AG04449 (cell line): ENCODE measurements around the gene PCBP1.
A peak's percentile ranks its signal among the peaks of the same experiment; 100 is the strongest.

ENCODE experiments used
- CTCF ChIA-PET: fragments of 350-600 bp; formaldehyde crosslinking; extraction: SDS; loops from one replicate; lab custom pipeline; 2021; ENCODE audit warnings: antibody characterized with exemption; lab: Yijun Ruan, JAX
- POLR2A ChIA-PET: fragments of 400-600, 350-600 bp; formaldehyde crosslinking; extraction: SDS; loops from one replicate; lab custom pipeline; 2020; ENCODE audit warnings: antibody characterized with exemption, inconsistent platforms; lab: Yijun Ruan, JAX
- DNase-seq: peaks from one replicate; pipeline ENCODE4 v3.0.0-alpha.2; 2010; ENCODE audit warnings: low read depth, low spot score
- H3K4me3 ChIP-seq: 2 replicates; pipeline ENCODE4 v1.5.1; 2011; ENCODE audit warnings: low read depth, mild to moderate bottlenecking, control low read depth, low read length
- TF ChIP-seq, protein P1 (sequence below): IDR thresholded peaks from one replicate; pipeline ENCODE4 v1.5.1; 2011; ENCODE audit warnings: mild to moderate bottlenecking, moderate library complexity, low read length, control low read depth, inconsistent platforms; ENCODE audit not compliant: insufficient read depth; ENCODE audit errors: missing control alignments

PCBP1 gene

DNA sequence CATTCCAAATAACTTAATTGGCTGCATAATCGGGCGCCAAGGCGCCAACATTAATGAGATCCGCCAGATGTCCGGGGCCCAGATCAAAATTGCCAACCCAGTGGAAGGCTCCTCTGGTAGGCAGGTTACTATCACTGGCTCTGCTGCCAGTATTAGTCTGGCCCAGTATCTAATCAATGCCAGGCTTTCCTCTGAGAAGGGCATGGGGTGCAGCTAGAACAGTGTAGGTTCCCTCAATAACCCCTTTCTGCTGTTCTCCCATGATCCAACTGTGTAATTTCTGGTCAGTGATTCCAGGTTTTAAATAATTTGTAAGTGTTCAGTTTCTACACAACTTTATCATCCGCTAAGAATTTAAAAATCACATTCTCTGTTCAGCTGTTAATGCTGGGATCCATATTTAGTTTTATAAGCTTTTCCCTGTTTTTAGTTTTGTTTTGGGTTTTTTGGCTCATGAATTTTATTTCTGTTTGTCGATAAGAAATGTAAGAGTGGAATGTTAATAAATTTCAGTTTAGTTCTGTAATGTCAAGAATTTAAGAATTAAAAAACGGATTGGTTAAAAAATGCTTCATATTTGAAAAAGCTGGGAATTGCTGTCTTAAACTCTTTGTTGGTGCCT lies 1.4 kb downstream of the PCBP1 start:
- CTCF ChIA-PET, result interaction anchor here (0.6 to 6.9 kb wide), 10 partner anchors 16 to 213 kb away, joined by 3 to 50 read pairs (median 4); partner anchors contain the start of genes FAM136A and MXD1
- POLR2A ChIA-PET, result interaction anchor here (0.6 to 1.8 kb wide), 8 partner anchors 15 to 174 kb away, joined by 3 to 14 read pairs (median 4); partner anchors contain the start of genes C2orf42, MXD1 and PCYOX1
- TF ChIP-seq, protein P1, sequence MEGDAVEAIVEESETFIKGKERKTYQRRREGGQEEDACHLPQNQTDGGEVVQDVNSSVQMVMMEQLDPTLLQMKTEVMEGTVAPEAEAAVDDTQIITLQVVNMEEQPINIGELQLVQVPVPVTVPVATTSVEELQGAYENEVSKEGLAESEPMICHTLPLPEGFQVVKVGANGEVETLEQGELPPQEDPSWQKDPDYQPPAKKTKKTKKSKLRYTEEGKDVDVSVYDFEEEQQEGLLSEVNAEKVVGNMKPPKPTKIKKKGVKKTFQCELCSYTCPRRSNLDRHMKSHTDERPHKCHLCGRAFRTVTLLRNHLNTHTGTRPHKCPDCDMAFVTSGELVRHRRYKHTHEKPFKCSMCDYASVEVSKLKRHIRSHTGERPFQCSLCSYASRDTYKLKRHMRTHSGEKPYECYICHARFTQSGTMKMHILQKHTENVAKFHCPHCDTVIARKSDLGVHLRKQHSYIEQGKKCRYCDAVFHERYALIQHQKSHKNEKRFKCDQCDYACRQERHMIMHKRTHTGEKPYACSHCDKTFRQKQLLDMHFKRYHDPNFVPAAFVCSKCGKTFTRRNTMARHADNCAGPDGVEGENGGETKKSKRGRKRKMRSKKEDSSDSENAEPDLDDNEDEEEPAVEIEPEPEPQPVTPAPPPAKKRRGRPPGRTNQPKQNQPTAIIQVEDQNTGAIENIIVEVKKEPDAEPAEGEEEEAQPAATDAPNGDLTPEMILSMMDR, result no peak
- H3K4me3 ChIP-seq, result peak overlapping the region; percentile 83
- DNase-seq, result no peak

DNA sequence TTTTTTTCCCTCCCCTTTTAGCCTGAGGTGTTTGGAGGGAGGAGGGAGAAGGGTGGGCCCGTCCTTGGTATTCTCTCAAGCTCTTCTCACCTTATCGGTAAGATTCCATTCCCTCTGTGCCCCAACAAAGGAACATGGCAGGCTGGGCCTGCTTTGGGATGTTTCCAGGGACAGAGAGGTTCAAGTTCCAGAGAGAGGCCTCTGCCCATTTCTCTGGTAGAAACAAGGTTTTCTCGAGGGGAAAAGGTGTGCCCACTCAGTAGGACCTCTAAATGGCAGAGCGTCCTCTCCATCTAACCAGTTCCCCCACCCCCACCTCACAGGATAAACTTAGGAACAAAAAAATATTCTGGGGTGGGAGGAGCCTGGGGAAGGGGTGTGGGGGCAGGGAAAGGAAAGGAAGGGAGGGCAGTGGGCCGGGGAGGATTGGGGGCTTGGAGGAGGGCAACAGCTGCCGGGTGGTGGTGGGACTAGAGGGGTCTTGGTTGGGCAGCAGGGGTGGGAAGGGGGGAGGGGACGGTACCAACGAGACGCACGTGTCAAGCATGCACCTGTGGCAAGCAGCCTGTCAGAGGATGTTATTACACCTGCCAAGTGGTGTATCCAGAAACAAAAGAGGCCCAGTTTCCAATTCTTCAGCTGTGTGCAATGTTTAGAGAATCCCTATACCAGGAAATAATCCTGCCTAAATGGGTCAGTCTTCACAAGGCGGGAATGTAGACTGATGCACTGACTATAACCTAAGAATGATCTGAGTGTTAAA lies 2.1 kb downstream of the PCBP1 start:
- H3K4me3 ChIP-seq, result peak overlapping the region; percentile 83
- POLR2A ChIA-PET, result interaction anchor here (0.8 to 1.8 kb wide), 6 partner anchors 15 to 175 kb away, joined by 3 to 14 read pairs (median 4); partner anchors contain the start of genes C2orf42 and MXD1
- no peak for DNase-seq
- TF ChIP-seq, protein P1, result no peak
- CTCF ChIA-PET, result interaction anchor here (1.1 to 6.9 kb wide), 7 partner anchors 15 to 176 kb away, joined by 3 to 50 read pairs (median 4); partner anchors contain the start of gene MXD1

DNA sequence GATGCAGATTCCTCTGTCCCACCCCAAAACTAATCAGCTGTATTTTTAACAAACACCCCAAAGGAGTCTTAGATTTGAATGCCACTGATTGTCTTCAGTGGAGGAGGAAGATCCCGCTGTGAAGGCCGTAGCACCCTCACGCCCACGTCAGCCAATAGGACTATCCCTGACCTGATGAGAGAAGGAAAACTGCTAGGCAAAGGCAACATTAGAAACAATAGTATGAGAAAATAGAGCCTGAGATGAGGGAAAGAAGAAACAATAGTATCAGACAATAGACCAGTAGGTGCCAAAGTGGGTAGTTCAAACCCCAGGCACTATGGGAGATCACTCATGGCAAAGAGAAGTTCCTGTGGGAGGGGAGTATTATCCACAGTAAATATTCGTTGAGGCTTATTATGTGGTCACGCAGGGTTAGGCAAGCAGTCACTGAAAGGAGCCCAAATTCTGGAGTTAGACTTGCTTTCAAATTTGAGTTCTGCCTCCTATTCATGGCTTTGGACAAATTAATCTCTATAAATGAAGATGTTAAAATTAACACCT lies 2.8 kb downstream of the PCBP1 start:
- TF ChIP-seq, protein P1, result no peak
- peak overlapping the region; percentile 83 for H3K4me3 ChIP-seq
- ChIA-PET POLR2A (interaction anchor here (0.8 kb wide), 1 partner anchor 34 kb away, joined by 3 read pairs; no protein-coding TSS in a partner anchor), CTCF (interaction anchor here (1.2 to 6.9 kb wide), 3 partner anchors 51 to 177 kb away, joined by 4 to 50 read pairs (median 21); partner anchors contain the start of gene MXD1)
- no peak for DNase-seq

DNA sequence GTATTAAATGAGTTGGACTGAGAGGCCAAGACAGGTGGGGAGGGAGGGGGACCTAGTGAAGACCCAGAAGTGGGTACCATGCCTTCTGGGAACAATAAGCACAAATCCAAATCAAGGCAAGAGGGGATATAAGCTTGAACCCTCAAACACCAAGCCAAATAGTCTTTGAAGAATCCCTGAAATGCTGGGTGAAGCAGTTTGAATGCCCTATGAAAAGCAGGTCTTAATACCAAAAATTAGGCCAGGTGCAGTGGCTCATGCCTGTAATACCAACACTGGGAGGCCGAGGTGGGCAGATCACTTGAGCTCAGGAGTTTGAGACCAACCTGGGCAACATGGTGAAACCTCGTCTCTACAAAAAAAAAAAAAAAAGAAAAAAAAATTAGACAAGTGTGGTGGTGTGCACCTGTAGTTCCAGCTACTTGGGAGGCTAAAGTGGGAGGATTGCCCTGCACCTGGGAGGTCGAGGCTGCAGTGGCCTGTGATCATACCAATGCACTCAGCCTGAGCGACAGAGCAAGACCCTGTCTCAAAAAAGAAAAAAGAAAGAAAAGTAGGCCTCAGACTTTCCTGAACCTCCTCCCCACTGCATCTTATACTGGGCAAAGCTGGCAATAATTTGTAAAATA lies 3.5 kb downstream of the PCBP1 start:
- no peak overlapping the region for H3K4me3 ChIP-seq
- ChIA-PET POLR2A (interaction anchor here (1.0 kb wide), 1 partner anchor 34 kb away, joined by 3 read pairs; no protein-coding TSS in a partner anchor), CTCF (interaction anchor here (1.2 to 6.9 kb wide), 3 partner anchors 13 to 202 kb away, joined by 3 to 50 read pairs (median 6); partner anchors contain the start of gene MXD1)
- TF ChIP-seq, protein P1, result no peak
- DNase-seq, result no peak

DNA sequence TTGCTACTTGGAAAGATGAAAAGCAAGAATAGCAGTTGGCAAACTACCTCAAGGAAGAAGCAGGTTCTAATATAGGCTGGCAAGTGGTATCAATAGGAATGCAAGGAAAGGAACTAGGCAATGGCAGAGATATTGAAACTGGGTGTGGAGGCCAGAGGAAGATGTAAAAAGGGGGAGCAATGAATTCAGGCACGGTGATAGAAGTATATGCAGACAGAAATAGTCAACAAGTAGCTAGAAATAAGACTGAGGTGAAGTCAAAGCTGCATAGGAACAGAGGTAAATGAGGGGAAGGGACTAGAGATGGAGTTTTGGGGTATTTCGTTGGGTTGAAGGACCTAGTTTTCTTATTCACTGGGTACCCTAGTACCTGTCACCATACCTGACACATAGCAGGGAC lies 4.1 kb downstream of the PCBP1 start:
- ChIA-PET POLR2A (interaction anchor here (1.0 kb wide), 1 partner anchor 33 kb away, joined by 3 read pairs; no protein-coding TSS in a partner anchor), CTCF (interaction anchor here (1.1 to 2.0 kb wide), 4 partner anchors 13 to 201 kb away, joined by 3 to 7 read pairs (median 5); no protein-coding TSS in a partner anchor)
- no peak overlapping the region for H3K4me3 ChIP-seq
- TF ChIP-seq, protein P1, result no peak
- no peak for DNase-seq
